Pancreas (tissue), 10 donors: Measurements from ENCODE around the gene INPP5D. TPM values are rescaled to one million over a fixed set of nuclear protein-coding genes. Genes with fewer than 3 reads are reported as not detected.
"Not testable (repeated sequence)": the region's sequence is repeated elsewhere in the genome, so short reads cannot be mapped to it uniquely, and the experiment has no call there.

ENCODE experiments used
- ATAC-seq, 4 donors: fragments of 200-7000 bp; cut with Tn5 transposase; one replicate each; pipeline versions ENCODE4 v1.8.0 to v1.9.1; 2020; ENCODE audit warnings: mild to moderate bottlenecking in 4 of 4, moderate library complexity in 4 of 4
- DNase-seq, 6 donors: peaks; one replicate each; pipeline ENCODE4 v3.0.0-alpha.2; 2020
- FAIRE-seq: peaks from 2 replicates; lab custom pipeline; 2012; peaks lifted over from hg19 to GRCh38; lab: Jason Lieb, UNC
- H3K27ac ChIP-seq, 4 donors: fragments of 200-600 bp; sonication (generic); 1 replicate in 3 of 4; 2 replicates in 1 of 4; pipeline versions ENCODE4 v1.5.0 to v1.8.0; 2020
- H3K27me3 ChIP-seq, 4 donors: fragments of 200-600 bp; one replicate each; pipeline ENCODE4 v1.8.0; 2021
- H3K36me3 ChIP-seq, 3 donors: fragments of 200-600 bp; sonication (generic) in 1 of 3; one replicate each; pipeline versions ENCODE4 v1.5.0 to v1.8.0; 2020 to 2021
- H3K4me1 ChIP-seq, 3 donors: fragments of 200-600 bp; one replicate each; pipeline ENCODE4 v1.8.0; 2021
- H3K4me3 ChIP-seq, 4 donors: fragments of 200-600 bp; sonication (generic) in 2 of 4; one replicate each; pipeline versions ENCODE4 v1.5.0 to v1.8.0; 2020 to 2021
- H3K9me3 ChIP-seq, 4 donors: fragments of 200-600 bp; one replicate each; pipeline ENCODE4 v1.8.0; 2021
- CTCF ChIP-seq, 4 donors: fragments of 200-600 bp; sonication (generic) in 3 of 4; IDR thresholded peaks; one replicate each; pipeline versions ENCODE4 v1.5.0 to v1.8.0; 2021; ENCODE audit warnings: antibody characterized with exemption in 4 of 4
- WGBS, 2 donors: extraction: QIAGEN DNeasy Blood & Tissue Kit; methylation state at CpG; one replicate each; pipeline ENCODE4 v1.1.7; 2013; 5-methylcytosine and 5-hydroxymethylcytosine counted together
- intact Hi-C, 3 donors: fragments of 100-400 bp; cut with DNase I; formaldehyde crosslinking; loops; one replicate each; pipeline versions ENCODE4 v1.11.1 to v1.14.2; 2022
- polyA plus RNA-seq, 2 donors: library from polyadenylated mRNA; stranded (reverse); fragments of 200-250 nt; gene quantifications; one replicate each; pipeline ENCODE4 v1.2.3, GENCODE V29; 2013
- total RNA-seq, 6 donors: library from RNA; stranded (reverse); fragmentation: NEBNext Ultra II Directional in 4 of 6; extraction: Animal tissue kit (Norgen Biotek cat#: 25700) in 4 of 6; gene quantifications; one replicate each; pipeline versions ENCODE4 v1.2.1 to v1.2.4, GENCODE V29; 2021 to 2023
- donor health status: healthy with polysubstance abuse.
- donor health status: DM: no; HTN: no; CAD: no; lungs with moderate emphysema.
- donor health status: DM: no; HTN: no; CAD: no.
- donor health status: control.
- donor health status: control.
- donor health status: Bipolar disorder and iron deficiency.
- donor health status: DM: yes; HTN: yes; CAD: no.
- donor health status: DM: no; HTN: no; CAD: no.
- donor health status: DM: no; HTN: no; CAD: no.
- donor health status: DM: yes; HTN: yes; CAD: no.

Gene INPP5D
- total and polyA plus RNA-seq, 8 donors = 1.1 to 11.4 (median 2.3) TPM

- intact Hi-C loops = no loop called here
- ATAC-seq (no peak), DNase-seq (peak in 1 of 6 donors; percentile 44), FAIRE-seq (no peak)
- no peak for TF ChIP-seq CTCF (IDR thresholded peaks at IDR 0.05)
- no peaks in the 10 kb centered on the region for H3K4me1 ChIP-seq
- no peak overlapping the region for H3K27ac ChIP-seq
- H3K36me3 ChIP-seq = no peaks in the 10 kb centered on the region
- 85 to 87% methylated on average over 8 of the region's 8 CpGs for WGBS, 2 donors
- no peaks in the 10 kb centered on the region for H3K27me3 ChIP-seq
- H3K9me3 ChIP-seq = no peaks in the 10 kb centered on the region
- no peak overlapping the region for H3K4me3 ChIP-seq
Measured at GRCh38 chr2:233189025-233189424, 128.9 kb downstream of the INPP5D start.

- FAIRE-seq, ATAC-seq, H3K4me1 ChIP-seq, intact Hi-C loops, H3K4me3 ChIP-seq, H3K27ac ChIP-seq, DNase-seq, H3K27me3 ChIP-seq, H3K36me3 ChIP-seq, H3K9me3 ChIP-seq: not testable (repeated sequence)
- 79 to 89% methylated on average over 2 of the region's 2 CpGs for WGBS, 2 donors
Measured at GRCh38 chr2:233191016-233191415, 130.9 kb downstream of the INPP5D start.

- DNase-seq (no peak), FAIRE-seq (no peak), ATAC-seq (no peak)
- Histone ChIP-seq H3K9me3 (no peaks in the 10 kb centered on the region), H3K36me3 (no peaks in the 10 kb centered on the region), H3K4me1 (no peaks in the 10 kb centered on the region), H3K27ac (no peak overlapping the region), H3K4me3 (no peak overlapping the region), H3K27me3 (no peaks in the 10 kb centered on the region)
- intact Hi-C loops = no loop called here
- no peak for TF ChIP-seq CTCF (IDR thresholded peaks at IDR 0.05)
- 67 to 74% methylated on average over 11 of the region's 11 CpGs for WGBS, 2 donors
Measured at GRCh38 chr2:233193738-233194137, 133.6 kb downstream of the INPP5D start.

GRCh38 chr2:233195027-233195426 lies 134.9 kb downstream of the INPP5D start:
- Histone ChIP-seq H3K9me3 (no peaks in the 10 kb centered on the region), H3K36me3 (no peaks in the 10 kb centered on the region), H3K4me3 (no peak overlapping the region), H3K27me3 (no peaks in the 10 kb centered on the region), H3K4me1 (no peaks in the 10 kb centered on the region), H3K27ac (no peak overlapping the region)
- no peak for DNase-seq
- 95 to 97% methylated on average over 5 of the region's 5 CpGs for WGBS, 2 donors
- FAIRE-seq = no peak
- no peak for TF ChIP-seq CTCF (IDR thresholded peaks at IDR 0.05)
- intact Hi-C loops = no loop called here
- no peak for ATAC-seq

GRCh38 chr2:233197022-233197421 lies 136.9 kb downstream of the INPP5D start:
- intact Hi-C loops = no loop called here
- 74 to 78% methylated on average over 6 of the region's 6 CpGs for WGBS, 2 donors
- no peak for ATAC-seq
- Histone ChIP-seq H3K36me3 (no peaks in the 10 kb centered on the region), H3K9me3 (no peaks in the 10 kb centered on the region), H3K4me1 (no peaks in the 10 kb centered on the region), H3K4me3 (no peak overlapping the region), H3K27ac (no peak overlapping the region), H3K27me3 (no peaks in the 10 kb centered on the region)
- no peak for FAIRE-seq
- no peak for DNase-seq
- no peak for TF ChIP-seq CTCF (IDR thresholded peaks at IDR 0.05)
